Liver (tissue), 9 donors: ENCODE data around the gene IRX3. TPM values are rescaled to one million over a fixed set of nuclear protein-coding genes. Genes with fewer than 3 reads are reported as not detected.

Experiments
- DNase-seq: peaks from one replicate; pipeline ENCODE4 v3.0.0-alpha.2; 2017; ENCODE audit warnings: low spot score
- H3K27ac ChIP-seq, 2 donors: one replicate each; pipeline ENCODE4 v1.7.0; 2013; ENCODE audit warnings: inconsistent platforms in 2 of 2, low read length in 2 of 2, control low read depth in 1 of 2, low read depth in 1 of 2, mild to moderate bottlenecking in 1 of 2
- H3K27me3 ChIP-seq, 4 donors: one replicate each; pipeline versions ENCODE4 v1.6.1 to v1.7.0; 2013; ENCODE audit warnings: low read length in 3 of 4, inconsistent platforms in 1 of 4, mild to moderate bottlenecking in 1 of 4, moderate library complexity in 1 of 4; ENCODE audit not compliant: control insufficient read depth in 4 of 4, insufficient read depth in 4 of 4
- H3K36me3 ChIP-seq, 4 donors: one replicate each; pipeline versions ENCODE4 v1.6.1 to v1.7.0; 2013; ENCODE audit warnings: low read length in 3 of 4, mild to moderate bottlenecking in 3 of 4, low read depth in 1 of 4, moderate library complexity in 1 of 4; ENCODE audit not compliant: control insufficient read depth in 4 of 4, insufficient read depth in 3 of 4
- H3K4me1 ChIP-seq, 4 donors: one replicate each; pipeline versions ENCODE4 v1.6.1 to v1.7.0; 2013; ENCODE audit warnings: low read length in 3 of 4, mild to moderate bottlenecking in 3 of 4, moderate library complexity in 1 of 4; ENCODE audit not compliant: control insufficient read depth in 4 of 4, insufficient read depth in 4 of 4
- H3K4me3 ChIP-seq, 3 donors: one replicate each; pipeline versions ENCODE4 v1.6.1 to v1.7.0; 2013; ENCODE audit warnings: low read length in 3 of 3, control low read depth in 1 of 3, low read depth in 1 of 3, mild to moderate bottlenecking in 1 of 3
- H3K9ac ChIP-seq, 2 donors: one replicate each; pipeline ENCODE4 v1.7.0; 2013; ENCODE audit warnings: low read length in 2 of 2, mild to moderate bottlenecking in 2 of 2, moderate library complexity in 2 of 2, control low read depth in 1 of 2, low read depth in 1 of 2
- H3K9me3 ChIP-seq, 4 donors: one replicate each; pipeline versions ENCODE4 v1.6.1 to v1.7.0; 2013; ENCODE audit warnings: low read length in 3 of 4; ENCODE audit not compliant: control insufficient read depth in 4 of 4
- ATF3 ChIP-seq: IDR thresholded peaks from 2 replicates; pipeline ENCODE4 v1.6.1; 2016; ENCODE audit warnings: antibody characterized with exemption
- EGR1 ChIP-seq, 2 donors: IDR thresholded peaks; 2 replicates each; pipeline ENCODE4 v1.6.1; 2016 to 2018; ENCODE audit warnings: antibody characterized with exemption in 2 of 2, low read depth in 2 of 2
- FOXA1 ChIP-seq: IDR thresholded peaks from 2 replicates; pipeline ENCODE4 v1.6.1; 2016; ENCODE audit warnings: antibody characterized with exemption
- FOXA2 ChIP-seq: IDR thresholded peaks from 2 replicates; pipeline ENCODE4 v1.6.1; 2016; ENCODE audit warnings: antibody characterized with exemption
- GABPA ChIP-seq, 2 donors: IDR thresholded peaks in 1 of 2; conservative IDR thresholded peaks in 1 of 2; 2 replicates each; pipeline ENCODE4 v1.6.1; 2016; ENCODE audit warnings: antibody characterized with exemption in 2 of 2, mild to moderate bottlenecking in 1 of 2, moderate library complexity in 1 of 2
- HNF4A ChIP-seq, 2 donors: conservative IDR thresholded peaks; 2 replicates each; pipeline ENCODE4 v1.6.1; 2016; ENCODE audit warnings: antibody characterized with exemption in 2 of 2, mild to moderate bottlenecking in 2 of 2
- HNF4G ChIP-seq: IDR thresholded peaks from 2 replicates; pipeline ENCODE4 v1.6.1; 2016; ENCODE audit warnings: antibody characterized with exemption
- JUND ChIP-seq, 2 donors: IDR thresholded peaks; 2 replicates each; pipeline ENCODE4 v1.6.1; 2016; ENCODE audit warnings: antibody characterized with exemption in 2 of 2
- NR2F2 ChIP-seq: IDR thresholded peaks from 2 replicates; pipeline ENCODE4 v1.6.1; 2016; ENCODE audit warnings: antibody characterized with exemption
- RAD21 ChIP-seq, 2 donors: IDR thresholded peaks; 2 replicates each; pipeline ENCODE4 v1.6.1; 2016; ENCODE audit warnings: antibody characterized with exemption in 2 of 2, mild to moderate bottlenecking in 2 of 2
- REST ChIP-seq: IDR thresholded peaks from 2 replicates; pipeline ENCODE4 v1.6.1; 2016; ENCODE audit warnings: antibody characterized with exemption, mild to moderate bottlenecking
- RXRA ChIP-seq, 2 donors: IDR thresholded peaks; 2 replicates each; pipeline ENCODE4 v1.6.1; 2017 to 2018; ENCODE audit warnings: antibody characterized with exemption in 2 of 2, mild to moderate bottlenecking in 1 of 2
- SP1 ChIP-seq: IDR thresholded peaks from 2 replicates; pipeline ENCODE4 v1.6.1; 2018; ENCODE audit warnings: antibody characterized with exemption, mild to moderate bottlenecking
- TAF1 ChIP-seq: conservative IDR thresholded peaks from 2 replicates; pipeline ENCODE4 v1.6.1; 2016; ENCODE audit warnings: antibody characterized with exemption, mild to moderate bottlenecking
- YY1 ChIP-seq: IDR thresholded peaks from 2 replicates; pipeline ENCODE4 v1.6.1; 2016; ENCODE audit warnings: antibody characterized with exemption, mild to moderate bottlenecking
- WGBS: extraction: QIAGEN DNeasy Blood & Tissue Kit; methylation state at CpG from one replicate; pipeline ENCODE4 v1.1.7; 2013; 5-methylcytosine and 5-hydroxymethylcytosine counted together
- polyA plus RNA-seq, 2 donors: library from polyadenylated mRNA; stranded (reverse) in 1 of 2; unstranded in 1 of 2; fragments of 200-250 nt in 1 of 2; fragments of >200 nt in 1 of 2; fragmentation: Nextera tagmentation in 1 of 2; extraction: Ambion mirVana in 1 of 2; gene quantifications; one replicate each; pipeline versions ENCODE4 v1.2.1 to v1.2.3, GENCODE V29; 2013 to 2015
- total RNA-seq, 2 donors: library from RNA; depleted of rRNA; stranded (reverse); fragments of >200 nt; gene quantifications; one replicate each; pipeline ENCODE4 v1.2.3, GENCODE V29; 2014
- TF ChIP-seq, protein P1 (sequence below): fragments of 150-350 bp; IDR thresholded peaks from 2 replicates; pipeline ENCODE4 v1.5.1; 2017; ENCODE audit warnings: improper control_type of control experiment, low read depth, low read length; ENCODE audit not compliant: missing input control
- TF ChIP-seq, protein P2 (sequence below): IDR thresholded peaks from 2 replicates; pipeline ENCODE4 v1.6.1; 2016; ENCODE audit warnings: antibody characterized with exemption
- TF ChIP-seq, protein P3 (sequence below): IDR thresholded peaks from 2 replicates; pipeline ENCODE4 v1.6.1; 2016; ENCODE audit warnings: antibody characterized with exemption
- donor health status: healthy.
- donor health status: healthy.
- donor health status: healthy.
- donor health status: healthy.
- donor health status: healthy.

IRX3 gene
- total and polyA plus RNA-seq, 4 donors: 0.53 to 0.59 TPM; not detected in 2

- WGBS: 8% methylated on average over 25 of the region's 25 CpGs
- no peak for DNase-seq
- H3K27me3 ChIP-seq: peaks cover 7 to 26% (median 10%) of the 10 kb centered on the region in 4 donors
Observed at GRCh38 chr16:54288835-54289241, 2.3 kb upstream of the IRX3 start.

More at GRCh38 chr16:54288835-54289241, 2.3 kb upstream of the IRX3 start:
- H3K9me3 ChIP-seq: peaks cover 0 to 3% (median 0%) of the 10 kb centered on the region in 4 donors
- H3K36me3 ChIP-seq: no peaks in the 10 kb centered on the region
- TF ChIP-seq HNF4G (no peak), ATF3 (no peak), NR2F2 (no peak), REST (no peak), TAF1 (no peak), RXRA (IDR thresholded peaks at IDR 0.05) (no peak), JUND (IDR thresholded peaks at IDR 0.05) (no peak), SP1 (no peak), RAD21 (IDR thresholded peaks at IDR 0.05) (no peak), HNF4A (conservative IDR thresholded peaks at IDR 0.05) (no peak), GABPA (IDR thresholded peaks at IDR 0.05 in 1 of 2, conservative IDR thresholded peaks at IDR 0.05 in 1 of 2) (no peak), YY1 (no peak), EGR1 (IDR thresholded peaks at IDR 0.05; ENCODE audit: low read depth in 2 of 2) (no peak), FOXA1 (no peak), FOXA2 (no peak)
- TF ChIP-seq, protein P1, sequence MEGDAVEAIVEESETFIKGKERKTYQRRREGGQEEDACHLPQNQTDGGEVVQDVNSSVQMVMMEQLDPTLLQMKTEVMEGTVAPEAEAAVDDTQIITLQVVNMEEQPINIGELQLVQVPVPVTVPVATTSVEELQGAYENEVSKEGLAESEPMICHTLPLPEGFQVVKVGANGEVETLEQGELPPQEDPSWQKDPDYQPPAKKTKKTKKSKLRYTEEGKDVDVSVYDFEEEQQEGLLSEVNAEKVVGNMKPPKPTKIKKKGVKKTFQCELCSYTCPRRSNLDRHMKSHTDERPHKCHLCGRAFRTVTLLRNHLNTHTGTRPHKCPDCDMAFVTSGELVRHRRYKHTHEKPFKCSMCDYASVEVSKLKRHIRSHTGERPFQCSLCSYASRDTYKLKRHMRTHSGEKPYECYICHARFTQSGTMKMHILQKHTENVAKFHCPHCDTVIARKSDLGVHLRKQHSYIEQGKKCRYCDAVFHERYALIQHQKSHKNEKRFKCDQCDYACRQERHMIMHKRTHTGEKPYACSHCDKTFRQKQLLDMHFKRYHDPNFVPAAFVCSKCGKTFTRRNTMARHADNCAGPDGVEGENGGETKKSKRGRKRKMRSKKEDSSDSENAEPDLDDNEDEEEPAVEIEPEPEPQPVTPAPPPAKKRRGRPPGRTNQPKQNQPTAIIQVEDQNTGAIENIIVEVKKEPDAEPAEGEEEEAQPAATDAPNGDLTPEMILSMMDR: no peak
- TF ChIP-seq, protein P2, sequence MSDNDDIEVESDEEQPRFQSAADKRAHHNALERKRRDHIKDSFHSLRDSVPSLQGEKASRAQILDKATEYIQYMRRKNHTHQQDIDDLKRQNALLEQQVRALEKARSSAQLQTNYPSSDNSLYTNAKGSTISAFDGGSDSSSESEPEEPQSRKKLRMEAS: no peak
- TF ChIP-seq, protein P3, sequence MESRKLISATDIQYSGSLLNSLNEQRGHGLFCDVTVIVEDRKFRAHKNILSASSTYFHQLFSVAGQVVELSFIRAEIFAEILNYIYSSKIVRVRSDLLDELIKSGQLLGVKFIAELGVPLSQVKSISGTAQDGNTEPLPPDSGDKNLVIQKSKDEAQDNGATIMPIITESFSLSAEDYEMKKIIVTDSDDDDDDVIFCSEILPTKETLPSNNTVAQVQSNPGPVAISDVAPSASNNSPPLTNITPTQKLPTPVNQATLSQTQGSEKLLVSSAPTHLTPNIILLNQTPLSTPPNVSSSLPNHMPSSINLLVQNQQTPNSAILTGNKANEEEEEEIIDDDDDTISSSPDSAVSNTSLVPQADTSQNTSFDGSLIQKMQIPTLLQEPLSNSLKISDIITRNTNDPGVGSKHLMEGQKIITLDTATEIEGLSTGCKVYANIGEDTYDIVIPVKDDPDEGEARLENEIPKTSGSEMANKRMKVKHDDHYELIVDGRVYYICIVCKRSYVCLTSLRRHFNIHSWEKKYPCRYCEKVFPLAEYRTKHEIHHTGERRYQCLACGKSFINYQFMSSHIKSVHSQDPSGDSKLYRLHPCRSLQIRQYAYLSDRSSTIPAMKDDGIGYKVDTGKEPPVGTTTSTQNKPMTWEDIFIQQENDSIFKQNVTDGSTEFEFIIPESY: no peak
- H3K4me3 ChIP-seq: no peak overlapping the region
- H3K27ac ChIP-seq: no peak overlapping the region
- H3K4me1 ChIP-seq: peaks cover 23 to 54% (median 33%) of the 10 kb centered on the region in 4 donors
- no peak overlapping the region for H3K9ac ChIP-seq
